Measurements from ENCODE around the gene UNC13C. TPM values are rescaled to one million over a fixed set of nuclear protein-coding genes. Genes with fewer than 3 reads are reported as not detected.

The UNC13C gene
- total RNA-seq, 1 donor, result under 0.01 TPM

DNA sequence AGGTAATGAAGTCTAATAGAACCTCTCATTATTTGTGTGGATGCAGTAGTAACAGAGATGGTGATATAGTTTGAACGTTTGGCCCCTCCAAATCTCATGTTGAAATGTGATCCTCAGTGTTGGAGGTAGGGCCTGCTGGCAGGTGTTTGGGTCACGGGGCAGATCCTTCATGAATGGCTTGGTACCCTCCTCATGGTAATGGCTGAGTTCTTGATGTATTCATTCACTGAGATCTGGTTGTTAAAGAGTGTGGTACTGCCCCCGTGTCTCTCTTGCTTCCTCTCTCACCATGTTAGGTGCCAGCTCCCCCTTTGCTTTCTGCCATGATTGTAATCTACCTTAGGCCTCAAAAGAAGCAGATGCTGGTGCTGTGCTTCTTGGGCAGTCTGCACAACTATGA lies 606.8 kb downstream of the UNC13C start:
- Histone ChIP-seq H3K4me3 (ENCODE audit: low read length) (no peak overlapping the region), H3K9me3 (ENCODE audit: low read depth, low read length) (no peaks in the 10 kb centered on the region), H3K27me3 (ENCODE audit: insufficient read depth, low read length) (no peaks in the 10 kb centered on the region), H3K4me1 (ENCODE audit: insufficient read depth, low read length) (no peaks in the 10 kb centered on the region)

DNA sequence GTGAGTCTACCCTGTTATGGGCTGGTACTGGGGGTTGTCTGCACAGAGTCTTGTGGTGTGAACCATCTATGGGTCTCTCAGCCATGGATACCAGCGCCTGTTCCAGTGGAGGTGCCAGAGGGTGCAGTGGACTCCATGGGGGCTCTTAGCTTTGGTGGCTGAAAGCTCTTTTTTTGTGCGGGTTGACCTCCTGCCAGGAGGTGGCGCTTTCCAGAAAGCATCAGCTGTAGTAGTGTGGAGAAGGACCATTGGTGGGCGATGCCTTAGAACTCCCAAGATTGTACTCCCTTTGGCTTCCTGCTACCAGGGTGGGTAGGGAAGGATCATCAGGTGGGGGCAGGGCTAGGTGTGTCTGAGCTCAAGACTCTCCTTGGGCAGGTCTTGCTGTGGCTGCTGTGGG lies 615.9 kb downstream of the UNC13C start:
- no peak overlapping the region for H3K4me3 ChIP-seq (ENCODE audit: low read length)
- H3K27me3 ChIP-seq (ENCODE audit: insufficient read depth, low read length), result no peaks in the 10 kb centered on the region
- H3K4me1 ChIP-seq (ENCODE audit: insufficient read depth, low read length), result no peaks in the 10 kb centered on the region
- no peaks in the 10 kb centered on the region for H3K9me3 ChIP-seq (ENCODE audit: low read depth, low read length)

DNA sequence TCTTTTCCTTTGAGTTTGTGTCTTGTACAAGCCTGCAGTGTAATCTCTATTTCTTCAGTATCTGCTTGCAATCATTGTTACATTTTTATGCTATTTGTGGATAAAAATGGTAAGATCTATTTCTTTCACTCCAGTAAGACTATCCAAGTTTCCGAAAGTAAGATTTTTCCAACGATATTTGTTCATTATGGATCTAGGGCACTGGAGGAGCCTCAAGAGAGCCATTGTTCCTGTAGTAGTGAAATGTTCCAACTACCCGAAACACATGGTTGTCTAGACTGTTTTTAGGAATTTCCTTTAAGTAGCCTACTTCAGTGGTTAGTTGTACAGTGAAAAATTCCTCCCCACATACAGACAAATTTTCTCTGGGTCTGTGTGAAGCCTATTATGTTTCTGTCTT lies 621.1 kb downstream of the UNC13C start:
- no peaks in the 10 kb centered on the region for H3K27me3 ChIP-seq (ENCODE audit: insufficient read depth, low read length)
- no peak overlapping the region for H3K4me3 ChIP-seq (ENCODE audit: low read length)
- no peaks in the 10 kb centered on the region for H3K4me1 ChIP-seq (ENCODE audit: insufficient read depth, low read length)
- H3K9me3 ChIP-seq (ENCODE audit: low read depth, low read length), result no peaks in the 10 kb centered on the region

DNA sequence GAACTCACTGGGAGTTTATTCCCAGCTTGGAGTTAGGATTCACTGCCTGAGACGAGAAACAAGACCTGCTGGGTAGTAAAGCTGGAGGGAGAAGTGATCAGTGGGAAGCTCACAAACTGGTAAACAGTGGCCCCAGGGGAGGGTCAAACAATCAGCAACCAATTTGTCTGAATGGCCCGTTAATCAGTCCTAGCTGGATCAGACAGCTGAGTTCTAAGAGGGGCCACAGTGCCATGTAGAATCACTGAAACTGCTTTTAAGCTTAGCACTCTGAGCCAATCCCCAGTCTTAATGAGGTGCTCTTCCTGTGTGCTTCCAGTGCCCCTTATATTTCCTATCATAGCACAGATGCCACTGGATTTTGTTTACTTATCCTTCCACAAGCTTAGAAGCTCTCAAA lies 626.8 kb downstream of the UNC13C start:
- no peaks in the 10 kb centered on the region for H3K4me1 ChIP-seq (ENCODE audit: insufficient read depth, low read length)
- H3K4me3 ChIP-seq (ENCODE audit: low read length), result no peak overlapping the region
- no peaks in the 10 kb centered on the region for H3K9me3 ChIP-seq (ENCODE audit: low read depth, low read length)
- no peaks in the 10 kb centered on the region for H3K27me3 ChIP-seq (ENCODE audit: insufficient read depth, low read length)

DNA sequence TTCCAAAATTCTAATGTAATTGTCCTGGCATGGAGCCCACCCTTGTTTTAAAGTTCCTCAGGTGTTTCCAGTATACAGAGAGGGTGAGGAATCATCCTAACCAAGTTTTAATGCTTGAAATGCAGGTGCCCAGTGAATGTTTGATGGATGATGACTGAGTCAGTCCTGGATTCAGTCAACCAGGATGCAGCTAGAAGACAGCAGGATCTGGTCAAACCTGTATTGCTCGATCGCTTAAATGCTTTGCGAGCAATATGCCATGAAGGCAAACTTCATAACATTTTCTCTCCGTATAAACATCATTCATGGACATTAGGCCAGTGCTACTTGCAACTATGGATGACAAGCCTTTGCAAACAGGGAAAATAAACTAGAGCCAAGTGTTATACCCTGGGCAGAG lies 627.3 kb downstream of the UNC13C start:
- Histone ChIP-seq H3K4me1 (ENCODE audit: insufficient read depth, low read length) (no peaks in the 10 kb centered on the region), H3K9me3 (ENCODE audit: low read depth, low read length) (no peaks in the 10 kb centered on the region), H3K27me3 (ENCODE audit: insufficient read depth, low read length) (no peaks in the 10 kb centered on the region), H3K4me3 (ENCODE audit: low read length) (no peak overlapping the region)

DNA sequence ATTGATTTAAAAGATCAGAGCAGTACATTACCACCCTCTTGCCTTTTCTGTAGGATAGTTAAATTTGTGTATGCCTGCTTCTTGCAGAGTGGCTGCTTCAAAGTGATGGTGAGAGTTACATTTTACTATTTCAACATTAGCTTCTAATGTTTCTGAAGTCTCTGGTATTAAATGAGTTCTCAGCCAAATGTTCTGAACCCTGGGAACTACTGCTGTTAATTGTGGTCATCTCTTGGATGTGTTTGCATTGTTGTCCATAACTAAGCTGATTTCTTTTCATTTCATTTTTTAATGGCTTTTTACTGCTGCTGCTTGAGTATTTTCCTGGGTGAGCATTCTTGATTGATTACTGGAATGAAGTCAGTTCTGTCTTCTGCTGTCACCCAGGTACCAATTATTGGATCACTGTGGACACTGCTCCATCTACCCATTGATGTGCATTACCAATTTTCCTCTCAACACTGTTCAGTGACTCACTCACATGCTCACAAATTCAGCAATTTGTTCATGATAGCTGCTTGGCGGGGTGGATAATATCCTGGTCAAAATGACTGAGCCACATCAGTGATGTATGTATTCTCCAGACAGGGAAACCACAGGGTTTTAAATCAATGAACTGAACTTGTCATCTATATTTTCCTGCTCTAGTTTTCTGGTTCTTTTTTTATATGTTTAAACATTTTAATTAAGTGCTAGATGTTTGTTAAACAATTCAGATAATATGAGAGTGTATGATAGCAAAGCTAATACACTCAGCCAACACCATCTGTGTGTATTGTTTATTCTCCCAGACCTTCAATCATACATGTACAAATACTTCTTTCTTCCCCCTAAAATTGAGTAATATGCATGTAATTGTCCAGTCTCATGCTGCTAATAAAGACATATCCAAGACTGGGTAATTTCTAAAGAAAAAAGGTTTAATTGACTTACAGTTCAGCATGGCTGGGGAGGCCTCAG lies 630.9 kb downstream of the UNC13C start:
- Histone ChIP-seq H3K4me3 (ENCODE audit: low read length) (no peak overlapping the region), H3K4me1 (ENCODE audit: insufficient read depth, low read length) (no peaks in the 10 kb centered on the region), H3K27me3 (ENCODE audit: insufficient read depth, low read length) (no peaks in the 10 kb centered on the region), H3K9me3 (ENCODE audit: low read depth, low read length) (no peaks in the 10 kb centered on the region)

DNA sequence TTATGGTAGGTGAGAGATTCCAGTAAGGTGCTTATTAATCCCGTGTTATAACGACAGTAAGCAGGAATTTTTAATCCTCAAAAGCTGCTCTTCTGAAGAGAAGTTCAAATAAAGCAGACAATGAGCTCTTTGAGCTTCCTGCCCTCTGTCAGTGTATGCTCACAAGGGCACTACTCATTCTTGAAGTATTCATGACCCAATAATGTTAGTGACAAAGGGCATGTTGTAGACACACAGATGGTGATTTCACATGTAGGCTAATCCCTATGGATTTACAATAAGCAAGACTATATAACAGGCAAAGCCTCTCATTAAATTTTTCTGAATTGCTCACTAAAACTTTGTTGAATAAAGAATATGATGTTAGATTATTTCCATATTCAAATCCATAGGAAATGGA lies 639.9 kb downstream of the UNC13C start:
- Histone ChIP-seq H3K4me1 (ENCODE audit: insufficient read depth, low read length) (no peaks in the 10 kb centered on the region), H3K4me3 (ENCODE audit: low read length) (no peak overlapping the region), H3K27me3 (ENCODE audit: insufficient read depth, low read length) (no peaks in the 10 kb centered on the region), H3K9me3 (ENCODE audit: low read depth, low read length) (no peaks in the 10 kb centered on the region)

DNA sequence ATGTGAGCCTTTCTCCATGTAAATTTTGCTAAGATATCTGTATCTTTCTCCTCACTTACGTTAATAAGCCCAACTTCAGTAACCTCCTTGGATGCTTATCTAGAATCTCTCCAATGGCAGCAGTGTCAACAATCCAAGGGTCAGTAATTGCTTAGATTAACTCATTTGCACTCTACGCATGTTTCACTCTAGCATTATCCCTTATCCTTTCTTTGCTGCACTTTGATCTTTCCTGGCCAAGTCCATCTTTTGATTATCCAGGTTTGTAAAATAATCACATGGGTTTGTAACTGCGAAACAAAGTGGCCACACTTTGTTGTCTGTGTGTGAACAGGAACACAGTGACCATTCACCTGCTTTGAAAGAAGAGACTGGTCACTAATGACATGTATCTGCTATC lies 640.9 kb downstream of the UNC13C start:
- Histone ChIP-seq H3K9me3 (ENCODE audit: low read depth, low read length) (no peaks in the 10 kb centered on the region), H3K4me3 (ENCODE audit: low read length) (no peak overlapping the region), H3K27me3 (ENCODE audit: insufficient read depth, low read length) (no peaks in the 10 kb centered on the region), H3K4me1 (ENCODE audit: insufficient read depth, low read length) (no peaks in the 10 kb centered on the region)

DNA sequence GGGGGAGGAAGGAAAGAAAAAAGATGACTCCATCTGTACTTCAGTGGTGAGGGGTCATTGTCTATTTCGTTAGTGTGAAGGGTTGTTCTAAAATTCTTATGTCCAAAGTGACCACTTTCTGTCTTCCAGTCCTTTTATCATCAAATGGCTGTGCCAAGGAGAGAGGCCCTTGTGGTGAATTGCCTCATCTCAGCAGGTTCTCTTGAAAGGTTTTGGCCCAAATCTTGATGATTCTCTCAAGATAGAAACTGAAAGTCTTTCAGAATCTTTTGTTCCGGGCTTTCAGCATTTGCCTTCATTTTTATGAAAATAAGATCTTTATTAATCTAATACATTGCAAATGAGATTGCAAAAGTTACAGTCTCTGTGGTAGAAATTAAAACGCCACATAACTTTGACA lies 642.7 kb downstream of the UNC13C start:
- H3K9me3 ChIP-seq (ENCODE audit: low read depth, low read length), result no peaks in the 10 kb centered on the region
- no peaks in the 10 kb centered on the region for H3K27me3 ChIP-seq (ENCODE audit: insufficient read depth, low read length)

DNA sequence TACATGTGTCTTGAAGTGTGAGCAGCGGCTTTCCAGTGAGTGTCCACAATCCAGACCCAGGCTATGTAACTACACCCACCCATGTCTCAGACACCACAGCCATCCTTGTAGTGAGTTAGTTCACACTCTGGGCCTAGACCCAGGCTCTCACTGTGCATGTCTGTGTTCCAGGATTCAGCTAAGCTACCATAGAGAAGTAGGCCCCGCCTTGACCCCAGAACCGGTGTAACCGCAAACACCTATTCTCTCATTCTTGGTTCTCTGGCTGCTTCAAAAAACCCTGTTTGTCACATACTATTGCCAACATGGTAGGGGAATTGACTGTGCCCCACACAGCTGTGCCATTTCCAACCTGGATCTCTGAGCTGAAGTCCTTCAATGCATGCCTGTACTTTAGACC lies 657.9 kb downstream of the UNC13C start:
- no peaks in the 10 kb centered on the region for H3K27me3 ChIP-seq (ENCODE audit: insufficient read depth, low read length)
- H3K4me3 ChIP-seq (ENCODE audit: low read length), result no peak overlapping the region
- no peaks in the 10 kb centered on the region for H3K4me1 ChIP-seq (ENCODE audit: insufficient read depth, low read length)
- no peaks in the 10 kb centered on the region for H3K9me3 ChIP-seq (ENCODE audit: low read depth, low read length)

More for the DNA sequence above, 642.7 kb downstream of the UNC13C start:
- Histone ChIP-seq H3K4me1 (ENCODE audit: insufficient read depth, low read length) (no peaks in the 10 kb centered on the region), H3K4me3 (ENCODE audit: low read length) (no peak overlapping the region)

DNA sequence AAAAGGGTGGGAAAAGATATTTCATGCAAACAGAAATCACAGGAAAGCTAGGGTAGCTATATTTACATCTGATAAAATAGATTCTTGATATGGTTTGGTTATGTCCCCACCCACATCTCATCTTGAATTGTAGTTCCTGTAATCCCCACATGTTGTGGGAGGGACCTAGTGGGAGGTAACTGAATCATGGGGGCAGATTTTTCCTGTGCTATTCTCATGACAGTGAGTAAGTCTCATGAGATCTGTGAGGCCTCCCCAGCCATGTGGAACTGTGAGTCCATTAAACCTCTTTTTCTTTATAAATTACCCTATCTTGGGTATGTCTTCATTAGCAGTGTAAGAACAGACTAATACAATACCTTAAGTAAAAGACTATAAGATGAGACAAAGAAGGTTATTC lies 660.4 kb downstream of the UNC13C start:
- no peaks in the 10 kb centered on the region for H3K9me3 ChIP-seq (ENCODE audit: low read depth, low read length)
- no peaks in the 10 kb centered on the region for H3K27me3 ChIP-seq (ENCODE audit: insufficient read depth, low read length)
- no peaks in the 10 kb centered on the region for H3K4me1 ChIP-seq (ENCODE audit: insufficient read depth, low read length)
- H3K4me3 ChIP-seq (ENCODE audit: low read length), result no peak overlapping the region

DNA sequence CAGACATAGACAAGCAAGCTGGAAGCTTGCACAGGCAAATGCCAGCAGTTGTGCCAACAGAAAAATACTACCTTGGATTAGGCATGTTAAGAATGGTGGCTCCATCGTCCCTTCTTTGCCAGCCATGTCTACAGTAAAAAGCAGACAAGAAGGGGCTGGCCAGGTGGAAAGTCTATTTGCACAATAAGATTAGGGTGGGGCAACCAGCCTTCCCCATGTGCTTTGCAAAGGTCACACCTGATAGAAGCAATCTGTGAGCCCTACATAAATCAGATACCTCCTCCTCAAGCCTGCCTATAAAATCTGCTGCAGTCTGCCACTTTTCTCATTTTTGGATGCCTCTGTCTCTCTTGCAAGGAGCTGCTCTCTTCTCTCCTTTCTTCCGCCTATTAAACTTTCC lies 662.6 kb downstream of the UNC13C start:
- H3K27me3 ChIP-seq (ENCODE audit: insufficient read depth, low read length), result no peaks in the 10 kb centered on the region
- H3K9me3 ChIP-seq (ENCODE audit: low read depth, low read length), result no peaks in the 10 kb centered on the region
- H3K4me3 ChIP-seq (ENCODE audit: low read length), result no peak overlapping the region
- no peaks in the 10 kb centered on the region for H3K4me1 ChIP-seq (ENCODE audit: insufficient read depth, low read length)

DNA sequence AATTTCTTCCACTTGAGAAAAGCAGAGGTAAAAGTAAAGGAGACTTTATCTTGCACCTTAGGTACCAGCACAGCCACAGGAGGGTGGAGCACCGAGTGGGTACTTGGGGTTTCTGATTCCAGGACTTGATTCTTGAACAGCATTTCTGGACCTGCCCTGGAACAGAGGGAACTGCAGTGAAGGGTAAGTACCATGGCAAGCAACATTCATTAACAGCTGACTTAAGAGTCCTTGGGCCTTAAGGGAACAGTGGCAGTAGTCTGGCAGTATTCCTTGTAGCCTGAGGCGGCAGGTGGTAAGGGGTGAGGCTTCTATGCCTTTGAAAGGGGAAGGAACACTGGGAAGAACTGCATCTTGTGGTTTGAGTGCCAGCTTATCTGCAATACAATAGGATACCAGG lies 666.6 kb downstream of the UNC13C start:
- Histone ChIP-seq H3K27me3 (ENCODE audit: insufficient read depth, low read length) (no peaks in the 10 kb centered on the region), H3K9me3 (ENCODE audit: low read depth, low read length) (peaks cover 4% of the 10 kb centered on the region)

DNA sequence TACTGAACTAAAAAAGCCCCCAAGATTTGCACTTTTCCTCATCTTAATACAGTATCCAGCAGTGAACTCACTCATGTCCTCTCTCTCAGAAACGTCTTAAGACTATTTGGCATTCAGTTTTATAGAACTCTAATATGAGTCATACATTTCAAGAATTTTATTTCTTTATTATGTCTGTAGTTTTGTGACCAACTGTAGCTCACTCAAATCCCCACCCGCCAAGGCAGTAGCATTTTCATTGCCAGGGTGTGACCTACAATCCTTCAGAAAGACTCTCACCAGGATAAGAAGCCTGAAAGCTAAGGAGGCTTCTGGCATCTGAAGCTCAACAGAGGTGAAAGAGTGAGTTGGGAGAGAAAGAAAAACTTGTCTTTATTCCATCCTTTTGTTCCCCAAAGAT lies 681.4 kb downstream of the UNC13C start:
- Histone ChIP-seq H3K9me3 (ENCODE audit: low read depth, low read length) (no peaks in the 10 kb centered on the region), H3K4me1 (ENCODE audit: insufficient read depth, low read length) (no peaks in the 10 kb centered on the region), H3K27me3 (ENCODE audit: insufficient read depth, low read length) (no peaks in the 10 kb centered on the region), H3K4me3 (ENCODE audit: low read length) (no peak overlapping the region)

More for the DNA sequence above, 666.6 kb downstream of the UNC13C start:
- Histone ChIP-seq H3K4me3 (ENCODE audit: low read length) (no peak overlapping the region), H3K4me1 (ENCODE audit: insufficient read depth, low read length) (no peaks in the 10 kb centered on the region)

DNA sequence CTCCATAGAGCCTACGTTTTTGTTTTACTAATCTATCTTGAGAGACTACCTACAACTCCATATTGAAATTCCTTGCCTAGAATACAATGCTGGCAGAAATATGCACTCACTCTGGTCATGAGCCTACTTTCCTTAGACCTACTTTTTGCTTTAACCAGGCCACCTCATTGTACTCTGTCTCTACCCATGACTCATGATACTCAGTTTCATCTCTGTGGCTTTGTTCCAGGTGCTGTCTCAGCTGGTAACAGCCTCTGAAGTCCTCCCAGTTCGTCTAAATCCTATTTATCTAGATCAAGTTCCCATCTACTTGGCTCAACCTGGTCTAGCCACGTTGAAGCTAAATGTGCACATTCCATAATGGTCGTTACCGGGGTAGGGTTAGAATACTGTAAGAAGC lies 682.1 kb downstream of the UNC13C start:
- H3K4me3 ChIP-seq (ENCODE audit: low read length), result no peak overlapping the region
- no peaks in the 10 kb centered on the region for H3K4me1 ChIP-seq (ENCODE audit: insufficient read depth, low read length)
- no peaks in the 10 kb centered on the region for H3K9me3 ChIP-seq (ENCODE audit: low read depth, low read length)
- H3K27me3 ChIP-seq (ENCODE audit: insufficient read depth, low read length), result no peaks in the 10 kb centered on the region

DNA sequence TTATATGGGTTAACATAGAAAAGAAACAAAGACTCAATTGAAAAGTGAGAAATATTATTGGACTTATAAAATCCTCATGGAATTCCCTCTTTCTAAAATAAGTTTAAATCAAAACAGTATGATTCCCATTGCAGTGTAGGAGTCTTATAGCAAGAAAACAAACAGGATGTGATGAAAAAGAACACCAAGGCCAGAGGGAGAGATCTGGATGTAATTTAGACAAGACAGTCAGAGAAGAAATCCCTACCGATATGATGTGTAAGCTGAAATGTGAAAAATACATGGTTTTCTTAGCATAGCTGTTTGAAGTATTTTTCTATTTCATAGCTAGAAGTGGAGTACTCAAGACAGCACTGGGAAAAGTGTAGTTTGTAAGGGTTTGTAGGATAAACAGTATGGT lies 697.0 kb downstream of the UNC13C start:
- Histone ChIP-seq H3K9me3 (ENCODE audit: low read depth, low read length) (peaks cover 25% of the 10 kb centered on the region), H3K4me1 (ENCODE audit: insufficient read depth, low read length) (no peaks in the 10 kb centered on the region), H3K27me3 (ENCODE audit: insufficient read depth, low read length) (no peaks in the 10 kb centered on the region), H3K4me3 (ENCODE audit: low read length) (no peak overlapping the region)

Data from mononuclear cell (primary cell).